Measurements from ENCODE around the gene ZDHHC22. TPM values are rescaled to one million over a fixed set of nuclear protein-coding genes. Genes with fewer than 3 reads are reported as not detected.
A peak's percentile ranks its signal among the peaks of the same experiment; 100 is the strongest.
"Not testable (repeated sequence)": the region's sequence is repeated elsewhere in the genome, so short reads cannot be mapped to it uniquely, and the experiment has no call there.

The ZDHHC22 gene
- total and polyA plus RNA-seq, 5 experiments from 2014 or later: not detected

GRCh38 chr14:77177702-77178101 is 36.1 kb upstream of the ZDHHC22 start:
- Mint-ChIP-seq H3K27me3 (peaks cover 12 to 36% (median 20%) of the 10 kb centered on the region in 5 donors), H3K9me3 (no peaks in the 10 kb centered on the region), H3K27ac (no peak overlapping the region), H3K4me1 (peaks cover 4 to 17% (median 7%) of the 10 kb centered on the region in 4 donors), H3K4me3 (no peak overlapping the region), H3K36me3 (peaks cover 0 to 5% (median 0%) of the 10 kb centered on the region in 3 donors)
- DNase-seq (no peak), ATAC-seq (no peak)
- POLR2A ChIA-PET: no interaction called here

GRCh38 chr14:77175843-77176242 is 34.3 kb upstream of the ZDHHC22 start:
- Mint-ChIP-seq H3K4me1 (peaks cover 0 to 1% (median under 1%) of the 10 kb centered on the region in 4 donors), H3K27ac (no peak overlapping the region), H3K4me3 (no peak overlapping the region), H3K36me3 (peaks cover 0 to 8% (median 5%) of the 10 kb centered on the region in 3 donors), H3K27me3 (peaks cover 9 to 29% (median 14%) of the 10 kb centered on the region in 5 donors), H3K9me3 (peaks cover 0 to 11% (median 5%) of the 10 kb centered on the region in 9 donors)
- DNase-seq: no peak
- ATAC-seq: no peak
- POLR2A ChIA-PET: no interaction called here

- H3K9me3 Mint-ChIP-seq: peaks cover 0 to 28% (median 14%) of the 10 kb centered on the region in 9 donors
- H3K27ac Mint-ChIP-seq, H3K4me3 Mint-ChIP-seq, POLR2A ChIA-PET, DNase-seq, ATAC-seq, H3K4me1 Mint-ChIP-seq: not testable (repeated sequence)
- H3K36me3 Mint-ChIP-seq: peaks cover 0 to 18% (median 5%) of the 10 kb centered on the region in 3 donors
- H3K27me3 Mint-ChIP-seq: peaks cover 9 to 23% (median 13%) of the 10 kb centered on the region in 5 donors
Observed at GRCh38 chr14:77173911-77174617, 32.5 kb upstream of the ZDHHC22 start.

GRCh38 chr14:77172916-77173315 is 31.3 kb upstream of the ZDHHC22 start:
- Mint-ChIP-seq H3K4me1 (no peaks in the 10 kb centered on the region), H3K9me3 (peaks cover 0 to 38% (median 17%) of the 10 kb centered on the region in 9 donors), H3K27ac (no peak overlapping the region), H3K27me3 (peaks cover 6 to 28% (median 14%) of the 10 kb centered on the region in 5 donors), H3K4me3 (no peak overlapping the region), H3K36me3 (peaks cover 0 to 24% (median 5%) of the 10 kb centered on the region in 3 donors)
- DNase-seq (no peak), ATAC-seq (no peak)
- POLR2A ChIA-PET: no interaction called here

GRCh38 chr14:77170045-77170444 is 28.5 kb upstream of the ZDHHC22 start:
- peaks cover 0 to 28% (median 5%) of the 10 kb centered on the region in 3 donors for H3K36me3 Mint-ChIP-seq
- ATAC-seq: no peak
- POLR2A ChIA-PET: no interaction called here

GRCh38 chr14:77161011-77161410 is 19.4 kb upstream of the ZDHHC22 start:
- POLR2A ChIA-PET: no interaction called here
- peaks cover 26 to 49% (median 35%) of the 10 kb centered on the region in 5 donors for H3K27me3 Mint-ChIP-seq
- no peak overlapping the region for H3K4me3 Mint-ChIP-seq
- H3K27ac Mint-ChIP-seq: no peak overlapping the region
- no peak for DNase-seq
- H3K36me3 Mint-ChIP-seq: no peaks in the 10 kb centered on the region
- no peak for ATAC-seq
- H3K9me3 Mint-ChIP-seq: no peaks in the 10 kb centered on the region
- no peaks in the 10 kb centered on the region for H3K4me1 Mint-ChIP-seq

More at GRCh38 chr14:77170045-77170444, 28.5 kb upstream of the ZDHHC22 start:
- H3K9me3 Mint-ChIP-seq: peaks cover 0 to 44% (median 17%) of the 10 kb centered on the region in 9 donors
- peaks cover 0 to 33% (median 9%) of the 10 kb centered on the region in 5 donors for H3K27me3 Mint-ChIP-seq
- DNase-seq: no peak
- no peak overlapping the region for H3K27ac Mint-ChIP-seq
- no peaks in the 10 kb centered on the region for H3K4me1 Mint-ChIP-seq
- H3K4me3 Mint-ChIP-seq: no peak overlapping the region

GRCh38 chr14:77158882-77159255 is 17.3 kb upstream of the ZDHHC22 start:
- Mint-ChIP-seq H3K36me3 (no peaks in the 10 kb centered on the region), H3K4me1 (no peaks in the 10 kb centered on the region), H3K4me3 (no peak overlapping the region), H3K9me3 (no peaks in the 10 kb centered on the region), H3K27ac (no peak overlapping the region), H3K27me3 (peaks cover 25 to 71% (median 41%) of the 10 kb centered on the region in 5 donors)
- DNase-seq (no peak), ATAC-seq (no peak)
- POLR2A ChIA-PET: no interaction called here

- Mint-ChIP-seq H3K36me3 (no peaks in the 10 kb centered on the region), H3K4me3 (no peak overlapping the region), H3K27ac (no peak overlapping the region), H3K27me3 (peaks cover 28 to 76% (median 44%) of the 10 kb centered on the region in 5 donors), H3K4me1 (no peaks in the 10 kb centered on the region), H3K9me3 (no peaks in the 10 kb centered on the region)
- ATAC-seq: no peak
- POLR2A ChIA-PET: no interaction called here
- DNase-seq: no peak
Observed at GRCh38 chr14:77158175-77158881, 16.7 kb upstream of the ZDHHC22 start.

- Mint-ChIP-seq H3K4me1 (no peaks in the 10 kb centered on the region), H3K36me3 (no peaks in the 10 kb centered on the region), H3K27me3 (peaks cover 29 to 80% (median 45%) of the 10 kb centered on the region in 5 donors), H3K9me3 (no peaks in the 10 kb centered on the region), H3K27ac (no peak overlapping the region), H3K4me3 (no peak overlapping the region)
- DNase-seq (no peak), ATAC-seq (no peak)
- POLR2A ChIA-PET: no interaction called here
Observed at GRCh38 chr14:77157740-77158139, 16.1 kb upstream of the ZDHHC22 start.

GRCh38 chr14:77155083-77155482 is 13.5 kb upstream of the ZDHHC22 start:
- peaks cover 28 to 81% (median 44%) of the 10 kb centered on the region in 5 donors for H3K27me3 Mint-ChIP-seq
- no peak for ATAC-seq
- POLR2A ChIA-PET: no interaction called here

GRCh38 chr14:77154421-77154820 is 12.8 kb upstream of the ZDHHC22 start:
- Mint-ChIP-seq H3K4me1 (no peaks in the 10 kb centered on the region), H3K36me3 (no peaks in the 10 kb centered on the region), H3K4me3 (no peak overlapping the region), H3K27me3 (peaks cover 28 to 83% (median 45%) of the 10 kb centered on the region in 5 donors), H3K27ac (no peak overlapping the region), H3K9me3 (no peaks in the 10 kb centered on the region)
- POLR2A ChIA-PET: no interaction called here
- DNase-seq (no peak), ATAC-seq (no peak)

More at GRCh38 chr14:77155083-77155482, 13.5 kb upstream of the ZDHHC22 start:
- H3K4me1 Mint-ChIP-seq: no peaks in the 10 kb centered on the region
- H3K4me3 Mint-ChIP-seq: no peak overlapping the region
- H3K9me3 Mint-ChIP-seq: no peaks in the 10 kb centered on the region
- no peaks in the 10 kb centered on the region for H3K36me3 Mint-ChIP-seq
- no peak for DNase-seq
- no peak overlapping the region for H3K27ac Mint-ChIP-seq

GRCh38 chr14:77153802-77154201 is 12.2 kb upstream of the ZDHHC22 start:
- H3K9me3 Mint-ChIP-seq: no peaks in the 10 kb centered on the region
- no peak overlapping the region for H3K27ac Mint-ChIP-seq
- no peak overlapping the region for H3K4me3 Mint-ChIP-seq
- H3K27me3 Mint-ChIP-seq: peaks cover 25 to 83% (median 44%) of the 10 kb centered on the region in 5 donors
- POLR2A ChIA-PET: no interaction called here
- no peak for DNase-seq
- ATAC-seq: no peak
- no peaks in the 10 kb centered on the region for H3K4me1 Mint-ChIP-seq
- H3K36me3 Mint-ChIP-seq: no peaks in the 10 kb centered on the region

GRCh38 chr14:77151918-77152588 is 10.5 kb upstream of the ZDHHC22 start:
- peaks cover 19 to 75% (median 36%) of the 10 kb centered on the region in 5 donors for H3K27me3 Mint-ChIP-seq

More at GRCh38 chr14:77151918-77152588, 10.5 kb upstream of the ZDHHC22 start:
- H3K27ac Mint-ChIP-seq: no peak overlapping the region
- H3K4me1 Mint-ChIP-seq: no peaks in the 10 kb centered on the region
- POLR2A ChIA-PET: no interaction called here
- H3K36me3 Mint-ChIP-seq: no peaks in the 10 kb centered on the region
- H3K4me3 Mint-ChIP-seq: no peak overlapping the region
- ATAC-seq: no peak
- H3K9me3 Mint-ChIP-seq: no peaks in the 10 kb centered on the region
- peak in 3 of 10 donors; percentile 20 to 27 (median 24) for DNase-seq
